GM12878 (cell line): ENCODE results near the gene CCNY. TPM values are rescaled to one million over a fixed set of nuclear protein-coding genes. Genes with fewer than 3 reads are reported as not detected.

ENCODE experiments used
- ATAC-seq: fragments of 200-7000 bp; cut with Tn5 transposase; 3 replicates; pipeline ENCODE4 v1.9.1; 2020; ENCODE audit warnings: mild to moderate bottlenecking, moderate library complexity
- BruUV-seq: library from RNA; stranded (reverse); fragments of 400-500 nt; replicated peaks from 2 replicates; lab custom pipeline; 2021; lab: Mats Ljungman, UMichigan
- CTCF ChIA-PET: fragments of 300-600 bp; sonication (Branson Sonifier 250); formaldehyde crosslinking; extraction: SDS; loops from one replicate; lab custom pipeline; 2021; ENCODE audit warnings: inconsistent platforms; lab: Yijun Ruan, JAX
- POLR2A ChIA-PET: fragments of 350-600 bp; formaldehyde crosslinking; extraction: SDS; loops from one replicate; lab custom pipeline; 2021; ENCODE audit warnings: inconsistent platforms; lab: Charles Lee
- RAD21 ChIA-PET: fragments of 300-600 bp; sonication (Branson Sonifier 250); formaldehyde crosslinking; loops from one replicate; lab custom pipeline; 2023; ENCODE audit warnings: antibody characterized with exemption; ENCODE audit not compliant: unreplicated experiment; lab: Charles Lee
- SMC1A ChIA-PET: fragments of 300-600 bp; sonication (Branson Sonifier 250); formaldehyde crosslinking; loops from one replicate; lab custom pipeline; 2023; ENCODE audit not compliant: unreplicated experiment, uncharacterized antibody; lab: Charles Lee
- DNase-seq: peaks from one replicate; pipeline ENCODE4 v3.0.0-alpha.2; 2011; ENCODE audit warnings: low read depth, low spot score
- FAIRE-seq: peaks from 3 replicates; lab custom pipeline; 2011; peaks lifted over from hg19 to GRCh38; lab: Jason Lieb, UNC
- H2AFZ ChIP-seq: 2 replicates; pipeline ENCODE4 v1.6.0; 2011; ENCODE audit warnings: low read depth, low read length, control low read depth; ENCODE audit not compliant: control insufficient read depth
- H3K27ac ChIP-seq: 2 replicates; pipeline ENCODE4 v1.5.1; 2011; ENCODE audit warnings: control low read depth; ENCODE audit not compliant: control insufficient read depth, insufficient read depth
- H3K27me3 ChIP-seq, 2 experiments: replicated peaks in 1 of 2; 2 replicates each; pipeline versions ENCODE4 v1.6.0 to v1.6.1; 2011; ENCODE audit warnings: low read length in 1 of 2; ENCODE audit not compliant: control insufficient read depth in 2 of 2, insufficient read depth in 2 of 2
- H3K36me3 ChIP-seq, 2 experiments: 2 replicates each; pipeline ENCODE4 v1.5.1; 2011; ENCODE audit warnings: low read length in 1 of 2; ENCODE audit not compliant: control insufficient read depth in 2 of 2, insufficient read depth in 2 of 2
- H3K4me1 ChIP-seq: 2 replicates; pipeline ENCODE4 v1.6.1; 2011; ENCODE audit warnings: mild to moderate bottlenecking, low read length, moderate library complexity, mixed read lengths; ENCODE audit not compliant: control insufficient read depth, insufficient read depth
- H3K4me2 ChIP-seq: 2 replicates; pipeline ENCODE4 v1.6.0; 2011; ENCODE audit warnings: control low read depth; ENCODE audit not compliant: control insufficient read depth, insufficient read depth
- H3K4me3 ChIP-seq: fragments of 200-600 bp; sonication (generic); 2 replicates; pipeline ENCODE4 v1.5.1; 2016
- H3K79me2 ChIP-seq: 2 replicates; pipeline ENCODE4 v1.6.0; 2011; ENCODE audit warnings: low read length; ENCODE audit not compliant: control insufficient read depth, insufficient read depth
- H3K9ac ChIP-seq: 2 replicates; pipeline ENCODE4 v1.8.0; 2011; ENCODE audit warnings: low read length, control low read depth, mixed read lengths; ENCODE audit not compliant: control insufficient read depth, insufficient read depth
- H3K9me3 ChIP-seq: replicated peaks from 3 replicates; pipeline ENCODE4 v1.5.1; 2011; ENCODE audit warnings: mild to moderate bottlenecking, low read length; ENCODE audit not compliant: control insufficient read depth, insufficient read depth
- H4K20me1 ChIP-seq: 2 replicates; pipeline ENCODE4 v1.6.0; 2011; ENCODE audit not compliant: control insufficient read depth, insufficient read depth
- CBX3 ChIP-seq: fragments of 200-600 bp; sonication (generic); IDR thresholded peaks from 2 replicates; pipeline ENCODE4 v1.6.1; 2016; ENCODE audit warnings: low read depth, borderline replicate concordance
- CHD1 ChIP-seq: IDR thresholded peaks from 2 replicates; pipeline ENCODE4 v1.6.1; 2012; ENCODE audit warnings: low read depth, low read length, improper control_type of control experiment
- CREM ChIP-seq: IDR thresholded peaks from 2 replicates; pipeline ENCODE4 v1.6.1; 2014; ENCODE audit warnings: antibody characterized with exemption, low read depth
- HDAC6 ChIP-seq: fragments of 200-600 bp; sonication (generic); IDR thresholded peaks from one replicate; pipeline ENCODE4 v1.8.0; 2017; ENCODE audit warnings: antibody characterized with exemption; ENCODE audit not compliant: unreplicated experiment
- IRF5 ChIP-seq: fragments of 450-650 bp; IDR thresholded peaks from 2 replicates; pipeline ENCODE4 v1.6.1; 2017; ENCODE audit warnings: borderline replicate concordance
- NR2C2 ChIP-seq: IDR thresholded peaks from 2 replicates; pipeline ENCODE4 v1.6.1; 2011; ENCODE audit warnings: borderline replicate concordance, low read depth; ENCODE audit not compliant: control insufficient read depth, insufficient read length
- PAX5 ChIP-seq: IDR thresholded peaks from 2 replicates; pipeline ENCODE4 v1.6.1; 2011; ENCODE audit warnings: low read depth, low read length, borderline replicate concordance
- SUZ12 ChIP-seq: fragments of 200-600 bp; sonication (generic); IDR thresholded peaks from one replicate; pipeline ENCODE4 v1.6.1; 2018; ENCODE audit warnings: antibody characterized with exemption, mild to moderate bottlenecking; ENCODE audit not compliant: unreplicated experiment
- USF1 ChIP-seq: IDR thresholded peaks from 2 replicates; pipeline ENCODE4 v1.6.1; 2011; ENCODE audit warnings: borderline replicate concordance, low read depth, mild to moderate bottlenecking, moderate library complexity, mixed read lengths, low read length; ENCODE audit not compliant: insufficient read depth; ENCODE audit errors: extremely low read length
- ZNF384 ChIP-seq: IDR thresholded peaks from 2 replicates; pipeline ENCODE4 v1.6.1; 2012; ENCODE audit warnings: low read depth, mild to moderate bottlenecking, low read length, improper control_type of control experiment, borderline replicate concordance
- WGBS: methylation state at CpG from one replicate; pipeline ENCODE4 v1.1.6; 2016; ENCODE audit warnings: low lambda C conversion rate; ENCODE audit not compliant: insufficient replicate concordance, insufficient coverage; ENCODE audit errors: missing lambda C conversion rate; 5-methylcytosine and 5-hydroxymethylcytosine counted together
- in situ Hi-C: fragments of 300-500 bp; cut with MboI; formaldehyde crosslinking; loops from 9 replicates; pipeline ENCODE4 v1.14.3; 2018; ENCODE audit warnings: mixed read lengths
- intact Hi-C: fragments of 100-400 bp; cut with micrococcal nuclease; formaldehyde crosslinking; loops from one replicate; pipeline ENCODE4 v1.14.2; 2022; ENCODE audit not compliant: unreplicated experiment
- polyA plus RNA-seq, 11 experiments: library from polyadenylated mRNA; depleted of rRNA in 4 of 11; unstranded in 6 of 11; stranded (reverse) in 5 of 11; fragments of >200 nt; fragmentation: Nextera tagmentation in 4 of 11; fragmentation: Illumina TruSeq in 1 of 11; extraction: Ambion mirVana in 4 of 11; extraction: Trizol in 1 of 11; gene quantifications; 1 replicate in 1 of 11; 2 replicates in 10 of 11; pipeline versions ENCODE4 v1.2.1 to v1.2.3, GENCODE V29; 2011 to 2016; ENCODE audit warnings: inconsistent platforms in 2 of 11, missing spikeins in 2 of 11, low read depth in 1 of 11
- total RNA-seq, 4 experiments: library from RNA; depleted of rRNA in 3 of 4; stranded (reverse); fragments of >200 nt in 3 of 4; fragmentation: Illumina TruSeq in 1 of 4; extraction: Trizol in 1 of 4; gene quantifications; 2 replicates each; pipeline versions ENCODE4 v1.2.1 to v1.2.3, GENCODE V29; 2013 to 2021

CCNY gene
- total and polyA plus RNA-seq, 10 of the 15 experiments (the other 5 are each of a cell fraction or from before 2014, with no cell fraction given) = 3.6 to 50.0 (median 26.1) TPM

GRCh38 chr10:35453855-35454532 lies 117.7 kb downstream of the CCNY start:
- Histone ChIP-seq H3K36me3 (no peaks in the 10 kb centered on the region), H3K27me3 (no peaks in the 10 kb centered on the region), H2AFZ (no peak overlapping the region), H3K4me2 (no peak overlapping the region), H3K4me3 (no peak overlapping the region), H3K9ac (no peak overlapping the region), H3K79me2 (peaks cover 17% of the 10 kb centered on the region), H3K4me1 (peaks cover 27% of the 10 kb centered on the region), H3K9me3 (no peaks in the 10 kb centered on the region)
- in situ Hi-C loops (no loop called here), intact Hi-C loops (loop anchor here (10.0 kb wide), 1 partner anchor 329 kb away; the partner anchor contains the start of gene CREM)
- WGBS = 96% methylated on average over 12 of the region's 12 CpGs
- ChIA-PET RAD21 (no interaction called here), SMC1A (interaction anchor here (1.4 kb wide), 2 partner anchors 13 to 14 kb away, joined by 3 read pairs; no protein-coding TSS in a partner anchor), CTCF (interaction anchor here (0.6 kb wide), 1 partner anchor 214 kb away, joined by 3 read pairs; no protein-coding TSS in a partner anchor)
- FAIRE-seq (no peak), ATAC-seq (no peak), DNase-seq (no peak)
- no TSS peak for BruUV-seq
- TF ChIP-seq NR2C2 = no peak
- TF ChIP-seq, all 136 proteins: peak for 0
- Histone ChIP-seq H4K20me1 (no peaks in the 10 kb centered on the region; the same call in 1 of the 2 replicates), H3K27ac (no peak overlapping the region)
- POLR2A ChIA-PET = no interaction called here

- POLR2A ChIA-PET = interaction anchor here (0.6 kb wide), 1 partner anchor 168 kb away, joined by 6 read pairs; no protein-coding TSS in a partner anchor
- no TSS peak for BruUV-seq
- no peak for ATAC-seq
- no peak for TF ChIP-seq SUZ12
- TF ChIP-seq IRF5 = no peak
- TF ChIP-seq HDAC6 = no peak
- no peak for TF ChIP-seq CHD1
- TF ChIP-seq PAX5 = no peak
- TF ChIP-seq ZNF384 = no peak
- TF ChIP-seq CREM = no peak
- no peak for TF ChIP-seq USF1
- TF ChIP-seq CBX3 = no peak
These were observed 119.9 kb downstream of the CCNY start for GRCh38 chr10:35456153-35456720.

More at GRCh38 chr10:35456153-35456720, 119.9 kb downstream of the CCNY start:
- no peak for DNase-seq
- FAIRE-seq = no peak
- Histone ChIP-seq H4K20me1 (peaks cover under 1% of the 10 kb centered on the region), H3K9ac (no peak overlapping the region), H3K36me3 (no peaks in the 10 kb centered on the region), H3K79me2 (peaks cover 9% of the 10 kb centered on the region), H2AFZ (no peak overlapping the region), H3K27ac (no peak overlapping the region), H3K4me1 (peaks cover 10% of the 10 kb centered on the region), H3K4me2 (no peak overlapping the region), H3K9me3 (no peaks in the 10 kb centered on the region), H3K4me3 (no peak overlapping the region), H3K27me3 (no peaks in the 10 kb centered on the region)
- RAD21 ChIA-PET = interaction anchor here (0.6 to 1.1 kb wide), 2 partner anchors 9 to 59 kb away, joined by 3 read pairs; no protein-coding TSS in a partner anchor
- in situ Hi-C loops (no loop called here), intact Hi-C loops (loop anchor here (10.0 kb wide), 1 partner anchor 331 kb away; the partner anchor contains the start of gene CREM)
- 95% methylated on average over 3 of the region's 3 CpGs for WGBS
- SMC1A ChIA-PET = interaction anchor here (1.0 kb wide), 2 partner anchors 9 to 77 kb away, joined by 3 read pairs; no protein-coding TSS in a partner anchor
- CTCF ChIA-PET = interaction anchor here (0.8 kb wide), 1 partner anchor 17 kb away, joined by 3 read pairs; no protein-coding TSS in a partner anchor
